ENCODE data around the gene PTGDR2.

The PTGDR2 gene

GRCh38 chr11:60855726-60856633 lies at the start of gene PTGDR2:
PTGDR2 (minus strand) TSS chr11:60855950; CDS start chr11:60853722, 2,228 bp downstream.
- no peak for DNase-seq (ENCODE audit: low read depth, low spot score)

DNA sequence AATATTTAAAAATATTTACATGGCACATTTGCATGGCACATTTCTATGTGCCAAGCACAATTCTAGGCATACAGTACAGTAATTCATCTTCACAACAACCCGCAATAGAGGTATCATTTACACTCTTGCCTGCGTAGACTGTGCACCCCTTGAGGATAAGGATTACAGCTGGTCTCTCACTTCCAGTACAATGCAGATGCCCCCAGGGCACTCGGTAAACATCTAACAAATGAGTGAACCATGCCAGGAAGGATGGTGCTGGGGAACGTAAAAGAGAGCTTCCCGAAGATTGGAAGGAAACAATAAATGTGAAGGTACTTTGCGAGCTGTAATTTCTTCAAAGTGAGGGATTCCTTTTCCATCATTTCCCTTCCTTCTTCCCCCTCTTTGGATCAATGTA lies 49.3 kb upstream of the PTGDR2 start:
- DNase-seq (ENCODE audit: low read depth, low spot score) = no peak

DNA sequence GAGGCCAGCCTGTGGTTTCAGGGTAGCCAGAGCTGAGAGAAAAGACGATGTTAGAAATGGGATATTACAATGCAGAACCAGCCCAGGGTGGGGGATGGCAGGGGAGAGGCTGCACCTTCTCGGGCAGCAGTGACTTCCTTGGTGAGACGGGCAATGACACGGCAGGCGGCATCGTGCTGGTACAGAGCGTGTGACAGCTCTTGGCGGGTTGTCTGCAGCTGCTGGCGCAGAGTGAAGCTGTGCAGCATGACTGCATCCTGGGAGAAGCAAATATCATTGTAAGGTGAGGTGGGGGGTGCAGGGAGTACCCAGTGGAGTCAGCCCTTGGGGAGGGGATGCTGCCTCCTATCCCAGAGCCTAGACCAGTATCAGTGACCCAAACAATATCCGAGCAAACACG lies 46.9 kb upstream of the PTGDR2 start:
- no peak for DNase-seq (ENCODE audit: low read depth, low spot score)

DNA sequence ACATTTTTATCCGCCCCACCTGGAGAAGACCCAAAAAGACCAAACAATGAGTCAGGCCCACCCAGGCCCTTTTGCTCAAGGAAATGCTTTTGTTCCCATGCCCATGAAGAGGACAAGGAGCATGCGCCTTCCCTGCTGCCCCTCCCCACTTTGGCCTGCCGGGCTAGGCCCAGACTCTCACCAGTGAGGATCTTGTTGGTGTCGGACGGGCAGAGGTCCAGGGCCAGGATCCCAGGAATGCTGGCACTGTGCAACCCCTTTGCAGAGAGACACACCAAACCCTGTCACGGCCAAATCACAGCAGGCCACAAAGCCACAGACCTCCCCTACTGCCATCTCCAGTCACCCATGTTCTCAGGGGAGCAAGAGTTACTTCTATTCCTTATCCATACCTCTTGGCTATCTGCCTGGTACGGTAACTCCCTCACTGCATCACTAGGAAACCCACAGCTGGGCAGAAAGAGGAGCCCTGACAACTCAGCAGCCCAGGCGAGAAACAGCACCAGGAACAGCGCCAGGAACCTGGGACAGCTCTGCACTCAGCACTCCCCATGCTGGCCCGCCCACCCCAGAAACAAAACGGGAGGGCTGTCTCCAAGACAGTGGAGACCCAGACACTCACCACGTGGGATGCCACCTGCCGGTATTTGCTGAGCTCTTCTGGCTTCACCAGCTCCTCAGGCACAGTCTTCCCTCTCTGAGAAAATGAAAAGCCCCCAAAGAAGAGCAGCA lies 45.1 kb upstream of the PTGDR2 start:
- no peak for DNase-seq (ENCODE audit: low read depth, low spot score)

- DNase-seq (ENCODE audit: low read depth, low spot score) = no peak
Observed at GRCh38 chr11:60899977-60900376, 44.2 kb upstream of the PTGDR2 start.

DNA sequence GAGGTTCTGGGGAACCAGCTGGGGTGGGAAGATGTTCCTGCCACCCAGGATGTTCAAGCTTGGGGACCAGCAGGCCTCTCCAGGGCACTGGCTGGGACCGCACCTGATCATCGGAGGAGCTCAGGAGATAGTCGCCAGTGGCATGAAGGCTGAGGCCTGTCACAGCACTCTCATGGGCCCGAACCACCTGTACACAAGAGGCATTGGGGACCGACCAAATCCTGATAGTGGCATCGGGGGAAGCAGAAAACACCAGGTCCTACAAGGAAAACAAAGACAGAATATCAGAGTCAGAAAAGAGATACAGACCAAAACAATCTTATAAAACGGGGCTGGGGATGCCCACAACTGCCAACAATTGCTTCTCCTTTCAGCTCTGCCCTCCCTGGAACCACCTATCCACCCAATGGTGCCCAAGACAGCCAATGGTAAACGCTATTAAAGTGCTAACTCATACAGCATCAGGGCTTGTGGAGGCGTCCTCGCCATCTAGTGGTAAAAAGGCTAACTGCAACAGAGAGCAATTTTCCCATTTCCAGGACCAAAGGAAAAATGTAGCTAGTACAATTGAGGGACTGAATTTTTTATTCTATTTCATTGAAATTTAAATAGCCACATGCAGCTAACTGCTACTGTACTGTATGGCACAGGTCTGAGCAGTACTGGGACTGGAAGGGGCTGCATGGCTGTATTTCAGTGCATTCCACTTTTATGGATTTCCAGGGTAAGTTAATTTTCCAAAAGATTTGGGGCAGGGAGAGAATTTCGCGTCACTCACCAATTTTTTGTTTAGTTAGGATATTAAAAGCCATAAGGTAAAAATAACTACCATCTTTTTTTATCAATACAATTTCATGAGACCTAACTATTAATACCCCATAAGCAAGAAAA lies 43.5 kb upstream of the PTGDR2 start:
- peak; percentile 80 for DNase-seq (ENCODE audit: low read depth, low spot score)

- no peak for DNase-seq (ENCODE audit: low read depth, low spot score)
Observed at GRCh38 chr11:60897496-60897895, 41.7 kb upstream of the PTGDR2 start.

DNA sequence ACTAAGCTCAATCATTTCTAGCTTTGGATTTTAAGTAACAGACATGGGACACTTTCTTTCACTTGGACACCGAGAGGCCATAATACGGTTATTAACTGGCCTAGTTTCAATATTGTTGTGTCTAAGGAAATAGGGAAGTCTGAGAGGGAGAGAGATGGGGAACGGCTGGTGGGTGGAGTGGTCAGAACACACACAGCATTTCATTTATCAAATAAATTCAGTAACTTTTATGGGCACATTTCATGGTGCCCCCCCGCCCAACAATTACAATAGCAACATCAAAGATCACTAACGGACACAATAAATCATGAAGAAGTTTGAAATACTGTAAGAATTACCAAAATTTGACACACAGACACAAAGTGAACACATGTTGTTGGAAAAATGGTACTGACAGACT lies 39.9 kb upstream of the PTGDR2 start:
- DNase-seq (ENCODE audit: low read depth, low spot score) = no peak

- no peak for DNase-seq (ENCODE audit: low read depth, low spot score)
Observed at GRCh38 chr11:60891103-60891741, 35.5 kb upstream of the PTGDR2 start.

- no peak for DNase-seq (ENCODE audit: low read depth, low spot score)
Observed at GRCh38 chr11:60890696-60891095, 34.9 kb upstream of the PTGDR2 start.

DNA sequence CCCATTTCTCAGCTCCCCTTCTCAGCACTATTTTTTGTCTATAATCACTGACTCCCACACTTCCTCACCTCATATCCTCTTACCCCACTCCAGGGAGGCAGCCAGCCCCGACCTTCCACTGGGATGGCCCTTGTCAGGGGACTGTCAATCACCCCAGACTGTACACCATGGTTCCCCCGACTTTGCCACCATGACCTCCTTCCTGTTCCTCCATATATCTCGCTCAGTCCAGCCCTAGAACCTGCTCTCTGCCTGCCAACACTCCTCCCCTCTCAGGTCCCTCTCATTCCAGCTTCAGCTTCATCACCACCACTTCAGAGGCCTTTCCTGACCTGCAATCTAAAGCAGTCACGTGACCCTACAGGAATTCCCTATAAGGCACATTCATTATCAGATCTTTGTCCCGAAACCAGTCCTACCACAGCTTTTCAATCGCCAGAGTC lies 34.1 kb upstream of the PTGDR2 start:
- DNase-seq (ENCODE audit: low read depth, low spot score) = peak; percentile 51

GRCh38 chr11:60887556-60887955 lies 31.8 kb upstream of the PTGDR2 start:
- DNase-seq (ENCODE audit: low read depth, low spot score) = peak; percentile 58

DNA sequence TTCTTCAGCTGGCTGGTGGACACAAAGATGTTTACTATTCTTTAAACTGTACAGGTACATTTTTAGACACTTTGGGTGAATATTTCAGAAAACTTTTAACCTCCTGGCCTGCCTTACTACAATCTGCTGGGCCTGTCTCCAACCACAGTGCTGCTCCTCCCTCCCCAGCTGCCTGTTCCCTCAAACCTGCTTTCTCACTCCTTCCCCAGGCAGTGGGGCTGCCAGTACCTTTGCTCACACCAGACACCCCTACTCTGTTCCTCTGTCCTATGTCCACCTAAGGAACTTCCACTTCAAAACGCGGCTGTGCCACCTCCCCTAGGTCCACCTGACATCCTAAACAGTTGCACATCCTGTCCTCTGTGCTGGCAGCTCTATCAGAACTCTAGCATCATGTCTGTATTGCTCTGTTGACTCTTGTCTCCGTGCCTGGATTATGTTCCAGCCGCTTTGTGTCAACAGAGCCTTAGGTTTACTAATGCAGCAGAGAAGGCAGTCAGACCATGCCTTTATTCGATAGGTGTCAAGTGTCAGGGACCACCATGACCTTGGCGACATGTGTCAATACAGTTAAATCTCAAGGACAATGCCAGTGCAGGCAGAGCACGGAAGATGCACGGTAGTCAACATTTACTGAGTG lies 25.0 kb upstream of the PTGDR2 start:
- DNase-seq (ENCODE audit: low read depth, low spot score) = no peak

DNA sequence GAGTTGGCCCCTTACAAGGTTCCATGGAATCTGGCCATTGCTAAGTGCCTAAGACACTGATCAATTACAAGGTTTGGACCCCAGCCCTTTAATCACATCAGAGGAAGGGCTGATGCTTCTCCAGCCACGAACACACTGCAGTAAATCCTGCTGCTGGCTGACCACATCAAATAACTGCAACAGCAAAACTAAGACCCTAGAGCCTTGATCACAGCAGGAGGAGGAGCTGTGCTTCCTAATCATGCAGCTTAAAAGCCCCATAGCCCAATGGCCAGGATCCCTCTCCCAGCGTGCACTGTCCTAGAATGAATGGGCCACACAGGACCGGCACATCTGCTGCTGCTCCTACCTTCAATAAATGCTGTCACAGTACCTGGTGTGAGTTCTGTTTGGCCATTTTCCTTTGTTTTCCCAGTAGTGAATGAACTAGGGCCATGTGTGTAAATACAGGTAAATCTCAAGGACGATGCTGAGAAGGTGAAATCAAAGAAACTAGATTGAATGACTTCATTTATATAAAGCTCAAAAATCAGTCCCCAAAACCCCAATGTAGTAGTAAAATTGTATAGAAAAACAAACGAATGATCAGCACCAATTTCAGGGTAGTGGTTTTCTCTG lies 24.3 kb upstream of the PTGDR2 start:
- DNase-seq (ENCODE audit: low read depth, low spot score) = no peak

DNA sequence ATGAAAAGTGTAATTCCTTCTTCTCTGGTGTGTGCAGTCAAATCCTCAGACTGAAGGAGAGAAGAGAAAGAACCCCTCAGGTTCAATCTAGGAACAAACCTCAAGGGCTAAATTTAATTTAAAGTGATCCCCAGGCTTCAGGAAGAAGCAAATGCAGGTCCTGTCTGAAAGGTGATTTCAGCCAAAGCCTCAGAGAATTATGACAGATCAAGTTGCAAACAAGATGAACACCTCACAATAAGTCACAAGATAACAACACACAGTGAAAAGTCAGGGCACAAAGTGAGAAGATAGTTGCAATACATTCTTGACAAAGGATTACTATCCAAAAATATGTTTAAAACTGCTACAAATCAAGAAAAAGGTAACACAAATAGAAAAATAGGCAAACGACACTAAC lies 23.4 kb upstream of the PTGDR2 start:
- no peak for DNase-seq (ENCODE audit: low read depth, low spot score)

GRCh38 chr11:60878245-60879101 lies 22.7 kb upstream of the PTGDR2 start:
- no peak for DNase-seq (ENCODE audit: low read depth, low spot score)

DNA sequence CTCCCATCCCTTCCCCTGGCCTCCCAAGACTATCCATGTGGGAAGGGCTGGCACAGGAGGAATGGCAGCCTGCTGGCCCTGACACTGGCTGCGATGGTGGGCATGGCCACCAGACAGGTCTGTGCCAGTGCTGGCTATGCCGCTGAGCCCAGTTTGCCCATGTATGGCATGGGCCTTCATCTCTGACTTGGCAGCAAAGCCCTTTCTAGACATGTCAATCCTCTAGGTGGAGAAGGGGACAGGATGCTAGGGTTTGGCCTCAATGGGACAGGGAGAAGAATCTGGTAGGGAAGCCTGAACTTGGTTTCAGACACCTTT lies 20.4 kb upstream of the PTGDR2 start:
- DNase-seq (ENCODE audit: low read depth, low spot score) = no peak

DNA sequence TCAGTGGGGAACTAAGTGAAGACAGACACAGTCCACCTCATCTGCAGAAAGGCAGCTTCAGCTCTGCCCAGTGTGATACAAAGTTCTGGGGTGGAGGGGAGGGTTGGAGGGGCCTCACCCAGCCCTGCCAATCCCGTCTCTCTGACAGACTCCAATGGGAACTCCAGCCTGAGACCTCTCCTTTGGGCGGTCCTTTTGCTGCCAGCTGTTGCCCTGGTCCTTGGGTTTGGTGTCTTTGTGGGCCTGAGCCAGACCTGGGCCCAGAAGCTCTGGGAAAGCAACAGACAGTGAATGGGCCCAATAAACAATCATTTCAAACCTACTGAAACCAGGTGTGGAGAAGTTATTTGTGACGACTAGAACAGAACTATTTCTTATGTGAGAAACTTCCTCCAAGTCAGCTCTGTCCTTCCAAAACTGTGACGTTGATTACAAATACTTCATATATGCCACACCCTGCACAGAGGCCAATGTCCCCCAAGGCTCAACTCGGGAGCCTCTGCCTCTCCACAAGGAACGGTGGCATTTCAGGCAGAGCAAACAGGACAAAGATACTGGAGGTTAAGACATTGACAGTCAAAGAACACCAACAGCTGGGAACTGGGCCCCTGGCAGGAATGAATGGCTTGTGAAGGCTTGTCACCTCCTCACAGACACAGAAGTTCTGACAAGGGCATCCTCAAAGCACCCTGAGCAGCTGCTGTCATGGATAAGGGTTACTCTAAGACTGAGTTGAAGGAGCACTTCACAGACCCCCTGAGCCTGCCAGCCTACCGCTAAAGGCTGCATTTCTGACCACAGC lies 19.8 kb upstream of the PTGDR2 start:
- no peak for DNase-seq (ENCODE audit: low read depth, low spot score)

All from ELF-1 (cell line).